ENCODE measurements around the gene C18orf63.
"Not testable (repeated sequence)": the region's sequence is repeated elsewhere in the genome, so short reads cannot be mapped to it uniquely, and the experiment has no call there.

The C18orf63 gene

DNA sequence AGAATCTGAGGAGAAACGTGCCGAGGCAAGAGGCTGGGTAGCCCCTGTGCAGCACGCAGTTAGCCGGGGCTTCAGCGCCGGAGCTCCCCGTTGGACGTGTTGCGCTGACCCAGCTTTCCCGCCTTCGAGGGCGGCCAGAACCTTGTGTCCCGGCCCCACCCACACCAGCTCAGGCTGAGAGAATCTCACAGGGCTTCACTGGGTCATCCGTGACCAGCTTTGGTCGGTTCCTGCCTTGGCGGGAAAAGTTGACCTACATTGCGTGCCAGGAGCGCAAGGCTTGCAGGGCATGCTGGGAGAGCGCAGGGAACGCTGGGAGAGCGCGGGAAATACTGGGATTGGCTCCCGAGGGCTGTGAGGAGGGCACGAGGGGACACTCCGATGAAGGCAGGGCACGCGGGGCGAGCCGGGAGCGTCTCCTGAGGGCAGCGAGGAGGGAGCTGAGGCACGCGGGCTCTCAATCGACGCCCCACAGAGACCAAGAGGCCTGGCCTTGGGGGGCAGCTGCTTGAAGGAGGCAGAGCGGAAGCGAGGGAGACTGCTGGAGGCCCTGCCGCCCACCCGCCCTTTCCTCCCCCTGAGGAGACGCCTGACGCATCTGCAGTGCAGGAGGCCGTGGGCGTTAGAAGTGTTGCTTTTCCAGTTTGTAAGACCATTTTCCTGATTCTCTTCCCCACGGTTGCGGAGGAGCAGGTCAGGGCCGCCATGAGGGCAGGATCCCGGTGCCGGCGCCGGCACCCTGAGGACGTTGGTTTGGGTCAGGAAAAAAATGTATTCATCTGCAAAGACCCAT lies at the start of gene C18orf63:
TSS of gene C18orf63 (plus strand) at position 376 of the 793 bp plus-strand sequence. CDS start 2,027 bp downstream, outside the sequence.
- no peak for DNase-seq

DNA sequence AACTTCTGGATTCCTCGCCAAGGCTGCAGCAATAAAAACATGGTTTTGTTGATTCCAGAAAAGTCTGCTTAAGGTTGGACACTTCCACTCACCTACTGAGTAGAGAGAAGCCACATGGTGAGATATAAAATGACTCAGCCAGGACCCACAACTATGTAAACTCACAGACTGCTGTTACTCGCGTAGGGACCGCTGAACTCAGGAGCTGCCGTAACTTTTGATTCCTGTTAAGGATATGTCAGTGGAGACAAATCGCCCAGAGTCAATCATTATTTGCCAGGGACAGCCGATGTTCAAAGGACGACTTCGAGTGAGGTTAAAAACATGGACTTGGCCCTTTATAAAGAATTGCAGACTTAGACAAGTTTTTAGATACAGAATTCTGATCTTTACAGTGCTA lies 49.5 kb upstream of the C18orf63 start:
- no peak for DNase-seq

DNA sequence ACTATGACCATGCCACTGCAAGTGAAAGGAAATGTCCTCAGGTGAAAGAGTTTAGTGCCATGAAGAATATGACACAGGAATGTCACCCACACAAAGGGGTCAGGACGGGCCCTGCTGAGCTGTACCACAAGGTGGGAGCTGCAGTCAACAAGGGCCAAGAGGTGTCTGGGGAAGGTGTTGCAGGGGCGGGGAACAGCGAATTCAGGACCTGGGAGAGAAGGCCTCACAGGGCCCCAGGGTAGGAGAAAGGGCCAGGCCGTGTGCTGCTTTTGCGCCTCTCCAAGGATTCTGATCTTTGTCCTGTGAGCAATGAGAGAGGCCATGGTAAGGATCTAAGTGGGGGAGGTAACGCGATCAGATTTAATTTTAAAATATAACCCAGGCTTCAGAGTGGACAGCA lies 47.5 kb upstream of the C18orf63 start:
- DNase-seq = no peak

GRCh38 chr18:74268933-74269620 lies 46.6 kb upstream of the C18orf63 start:
- no peak for DNase-seq

- no peak for DNase-seq
These were observed 44.0 kb upstream of the C18orf63 start for GRCh38 chr18:74271635-74272034.

DNA sequence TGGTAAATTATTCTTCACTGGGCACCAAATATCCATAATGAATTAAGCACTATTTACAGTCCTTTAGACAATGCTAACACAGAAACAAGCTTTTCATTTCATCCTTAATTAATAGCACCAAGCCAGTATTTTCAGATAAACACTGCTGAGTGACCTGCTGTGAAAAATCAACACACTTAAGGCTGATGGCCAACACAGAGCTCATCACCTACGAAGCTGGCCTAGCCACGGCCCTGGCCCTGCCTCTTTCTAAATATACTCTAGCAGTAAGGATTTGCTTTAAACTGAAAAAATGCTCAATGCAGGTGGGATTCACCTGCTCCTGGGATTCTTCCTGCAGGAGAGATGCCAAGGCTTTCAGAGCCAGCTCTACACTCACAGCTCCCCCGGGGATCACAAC lies 42.2 kb upstream of the C18orf63 start:
- DNase-seq = no peak

- DNase-seq = no peak
These were observed 40.9 kb upstream of the C18orf63 start for GRCh38 chr18:74274700-74275099.

- DNase-seq = no peak
These were observed 39.9 kb upstream of the C18orf63 start for GRCh38 chr18:74275736-74276135.

DNA sequence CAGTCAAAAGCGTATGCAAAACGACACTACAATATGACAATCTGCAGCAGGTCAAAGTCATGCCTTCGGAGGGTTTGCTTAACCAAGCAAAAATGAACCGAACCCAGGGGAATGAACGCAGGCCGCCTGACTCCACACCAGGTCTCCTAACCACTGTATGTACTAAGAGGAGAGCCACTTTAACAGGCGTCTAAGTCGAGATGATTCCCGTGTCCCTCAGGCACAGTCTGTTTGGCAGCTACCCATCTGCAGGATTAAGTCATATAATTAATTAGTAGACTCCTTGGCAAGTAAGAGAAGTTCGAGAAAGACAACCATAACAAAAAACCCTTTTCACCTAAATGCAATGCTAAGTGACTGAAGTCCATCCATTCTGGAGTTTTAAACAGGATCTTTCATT lies 39.0 kb upstream of the C18orf63 start:
- no peak for DNase-seq

- no peak for DNase-seq
These were observed 38.3 kb upstream of the C18orf63 start for GRCh38 chr18:74277296-74277695.

GRCh38 chr18:74278058-74278457 lies 37.6 kb upstream of the C18orf63 start:
- DNase-seq = no peak

- no peak for DNase-seq
These were observed 36.7 kb upstream of the C18orf63 start for GRCh38 chr18:74278983-74279382.

- DNase-seq = no peak
These were observed 34.3 kb upstream of the C18orf63 start for GRCh38 chr18:74281011-74281979.

- no peak for DNase-seq
These were observed 33.5 kb upstream of the C18orf63 start for GRCh38 chr18:74281980-74282754.

DNA sequence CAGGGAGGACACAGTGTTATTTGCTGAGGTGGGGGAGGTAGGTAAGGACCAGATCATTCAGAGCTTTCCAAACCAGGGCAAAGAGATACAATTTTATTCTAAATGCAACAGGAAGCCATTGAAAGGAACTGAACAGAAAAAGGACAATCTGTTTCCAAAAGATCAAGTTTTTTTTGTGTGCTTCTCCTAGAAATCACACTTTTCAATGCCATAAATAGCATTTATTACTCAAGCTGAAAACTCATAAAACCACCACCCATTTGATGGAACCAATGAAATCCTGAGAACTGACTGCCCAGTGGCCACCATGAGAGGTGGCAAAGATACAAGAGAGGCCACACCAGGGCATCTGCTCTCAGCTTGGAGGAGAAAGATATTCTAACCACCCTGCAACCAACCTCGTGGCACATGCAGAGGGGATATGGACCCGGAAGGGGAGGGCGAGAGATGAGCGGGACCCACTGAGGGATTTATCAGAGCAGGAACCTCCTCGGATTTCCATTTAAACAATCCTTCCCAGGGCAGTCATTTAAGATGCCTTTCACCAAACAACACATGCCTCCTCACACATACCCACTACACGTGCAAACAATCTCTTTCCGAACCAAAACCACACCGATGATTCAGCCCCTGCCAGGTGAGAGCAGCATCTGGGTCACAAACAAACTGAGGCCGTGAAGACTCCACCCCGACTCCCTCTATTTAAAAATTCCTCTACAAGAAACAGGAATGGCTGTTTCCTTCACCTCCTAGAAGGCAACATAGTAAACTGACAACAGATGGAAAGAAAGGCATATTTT lies 32.7 kb upstream of the C18orf63 start:
- DNase-seq = no peak

GRCh38 chr18:74283646-74284045 lies 32.0 kb upstream of the C18orf63 start:
- no peak for DNase-seq

DNA sequence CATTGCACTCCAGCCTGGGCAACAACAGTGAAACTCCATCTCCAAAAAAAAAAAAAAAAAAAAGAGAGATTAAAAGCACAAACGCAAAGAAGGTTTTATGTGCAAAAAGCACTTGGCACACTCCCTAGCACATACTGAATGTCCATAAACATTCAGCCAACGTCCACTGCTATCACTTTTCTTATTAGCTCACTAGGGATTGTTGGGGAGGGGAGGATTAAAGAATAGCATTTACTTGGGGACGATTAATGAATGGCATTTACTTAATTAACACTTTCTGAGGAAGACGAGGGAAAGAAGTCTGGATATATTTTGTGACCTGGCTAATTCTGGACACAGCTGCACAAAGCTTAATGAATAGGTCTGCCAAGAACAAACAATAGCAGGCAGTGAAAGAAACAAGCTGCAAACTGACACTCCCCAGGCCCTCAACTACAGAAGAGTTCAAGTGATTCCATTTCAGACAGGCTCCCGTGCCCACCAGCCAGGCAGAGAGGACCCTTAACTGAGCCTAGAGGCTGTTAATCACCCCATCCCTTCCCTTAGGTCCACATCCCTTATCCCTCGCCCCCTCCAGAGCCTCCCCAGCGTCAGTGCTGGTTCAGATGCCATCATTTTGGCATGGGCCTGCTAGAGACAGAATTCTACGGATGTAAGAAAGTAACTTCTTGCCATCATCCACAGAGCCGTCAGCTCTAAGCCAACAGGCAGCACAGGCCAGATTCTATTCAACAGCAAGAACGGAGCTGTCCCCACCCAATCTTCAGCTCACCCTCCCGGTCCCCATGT lies 31.3 kb upstream of the C18orf63 start:
- DNase-seq = no peak

DNA sequence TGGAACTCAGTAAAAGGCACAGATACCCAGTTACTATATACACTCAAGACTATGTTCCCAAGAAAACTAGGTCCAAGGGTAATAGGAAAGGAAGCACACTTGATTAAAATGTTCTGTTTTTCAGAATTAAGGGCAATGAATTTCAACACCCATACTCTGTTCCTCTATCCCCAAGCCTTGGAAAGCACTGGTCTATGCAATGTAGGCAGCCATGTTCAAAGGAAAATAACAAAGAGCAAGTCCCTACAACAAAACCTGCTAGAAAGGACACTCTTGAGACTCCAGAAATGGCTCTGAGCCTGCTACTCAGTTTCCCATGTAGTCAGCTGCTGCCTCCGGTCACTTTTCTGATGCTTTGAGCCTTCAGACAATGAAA lies 30.7 kb upstream of the C18orf63 start:
- no peak for DNase-seq

DNA sequence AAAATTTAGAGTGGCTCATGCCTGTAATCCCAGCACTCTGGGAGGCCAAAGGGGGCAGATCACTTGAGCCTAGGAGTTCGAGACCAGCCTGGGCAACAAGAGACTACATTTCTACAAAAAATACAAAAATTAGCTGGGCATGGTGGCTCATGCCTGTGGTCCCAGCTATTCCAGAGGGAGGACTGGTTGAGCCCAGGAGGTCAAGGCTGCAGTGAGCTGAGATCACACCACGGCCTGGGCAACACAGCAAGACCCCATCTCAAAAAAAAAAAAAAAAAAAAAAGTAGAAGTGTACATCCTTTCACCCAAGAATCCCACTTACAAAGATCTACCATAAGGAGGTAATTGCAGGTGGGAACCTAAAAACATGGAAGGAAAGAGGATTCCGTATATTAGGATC lies 30.1 kb upstream of the C18orf63 start:
- not testable (repeated sequence) for DNase-seq

GRCh38 chr18:74286106-74286855 lies 29.4 kb upstream of the C18orf63 start:
- no peak for DNase-seq
